GM21367 (cell line): ENCODE results near the gene CTDP1.

Experiments
- ATAC-seq: cut with Tn5 transposase; IDR thresholded peaks from one replicate; pipeline ENCODE4 v1.9.1; 2021; ENCODE audit not compliant: unreplicated experiment

Gene CTDP1

DNA sequence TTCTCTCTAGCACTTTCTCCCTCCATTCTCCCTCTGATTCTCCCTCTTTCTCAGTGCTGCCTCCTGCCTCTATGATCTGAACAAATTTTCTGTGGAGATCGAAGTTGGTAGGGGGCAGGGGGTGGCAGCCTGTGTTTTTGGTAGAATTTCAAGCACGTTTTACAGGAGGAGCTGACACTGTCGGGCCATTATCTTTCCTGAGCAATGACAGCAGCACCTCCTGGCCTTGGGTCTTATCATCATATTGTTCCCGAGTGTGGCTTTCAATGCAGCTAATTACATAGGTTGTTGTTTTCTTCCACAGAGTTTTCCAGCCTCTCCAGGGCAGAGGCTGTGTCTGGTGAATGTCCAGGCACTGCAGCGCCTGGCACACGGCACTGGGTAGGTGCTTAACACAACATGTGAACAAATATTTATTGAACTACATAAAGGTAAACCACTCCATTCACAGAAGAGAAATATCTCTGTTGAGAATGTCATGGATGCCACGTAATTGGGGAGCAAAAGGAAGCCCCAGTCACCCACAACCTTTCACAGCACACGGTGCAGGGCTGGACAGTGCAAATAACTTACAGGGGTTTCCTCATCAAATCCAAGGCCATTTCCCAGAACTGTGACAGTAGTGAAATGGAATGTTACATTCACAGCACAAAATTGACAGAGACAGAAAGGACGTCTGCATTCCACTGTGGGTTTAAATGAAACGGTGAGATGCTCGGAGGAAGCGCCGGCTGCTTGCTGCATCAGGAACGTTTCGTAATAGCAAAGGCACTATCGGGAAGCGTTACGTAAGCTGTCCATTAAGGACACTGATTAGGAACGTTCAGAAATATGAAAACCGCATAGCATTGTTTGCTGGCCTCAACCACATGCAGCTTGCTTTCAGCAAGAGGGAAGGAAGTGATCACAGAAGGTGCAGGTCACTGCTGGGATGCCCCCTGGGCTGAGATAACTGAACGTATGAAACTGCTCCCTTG lies 111.7 kb downstream of the CTDP1 start:
- no peak for ATAC-seq

GRCh38 chr18:79792096-79792987 lies 112.7 kb downstream of the CTDP1 start:
- no peak for ATAC-seq

- peak; percentile 58 for ATAC-seq
Observed at GRCh38 chr18:79792988-79793355, 113.4 kb downstream of the CTDP1 start.

- ATAC-seq: no peak
Observed at GRCh38 chr18:79794846-79795245, 115.2 kb downstream of the CTDP1 start.

DNA sequence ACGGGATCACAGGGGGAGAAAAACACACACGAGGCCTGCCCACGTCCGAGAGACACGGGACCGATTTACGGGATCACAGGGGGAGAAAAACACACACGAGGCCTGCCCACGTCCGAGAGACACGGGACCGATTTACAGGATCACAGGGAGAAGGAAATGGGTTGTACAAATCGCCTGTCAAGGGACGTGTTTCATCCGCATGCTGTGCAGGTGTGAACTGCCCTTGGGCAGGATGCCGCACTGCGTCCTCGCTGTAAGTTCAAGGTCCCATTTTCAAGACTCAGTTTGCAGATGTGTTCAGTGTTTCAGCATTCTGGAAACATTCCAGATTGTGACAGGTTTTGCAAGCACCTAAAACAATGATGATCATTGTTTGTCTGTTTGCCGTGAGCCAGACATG lies 115.8 kb downstream of the CTDP1 start:
- ATAC-seq: no peak

DNA sequence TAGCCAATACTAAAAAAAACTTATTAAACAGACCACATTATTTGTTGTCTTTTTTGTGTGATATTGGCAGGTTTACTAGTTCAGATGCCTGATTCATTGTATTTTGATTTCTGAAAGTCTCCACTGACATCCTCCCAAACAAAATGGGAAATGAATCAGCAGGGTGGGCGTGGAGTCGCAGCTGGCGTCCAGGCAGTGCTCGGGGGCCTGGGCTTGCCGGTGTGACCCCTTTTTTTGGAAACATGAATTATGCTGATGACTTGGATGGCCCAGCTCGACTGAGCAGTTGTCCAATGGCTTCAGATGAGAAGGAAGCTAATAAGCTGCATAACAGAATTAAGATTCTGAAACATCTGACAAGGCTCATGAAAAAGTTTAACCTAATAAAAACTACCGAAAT lies 116.4 kb downstream of the CTDP1 start:
- ATAC-seq: no peak

- ATAC-seq: no peak
Observed at GRCh38 chr18:79796531-79797405, 117.2 kb downstream of the CTDP1 start.

DNA sequence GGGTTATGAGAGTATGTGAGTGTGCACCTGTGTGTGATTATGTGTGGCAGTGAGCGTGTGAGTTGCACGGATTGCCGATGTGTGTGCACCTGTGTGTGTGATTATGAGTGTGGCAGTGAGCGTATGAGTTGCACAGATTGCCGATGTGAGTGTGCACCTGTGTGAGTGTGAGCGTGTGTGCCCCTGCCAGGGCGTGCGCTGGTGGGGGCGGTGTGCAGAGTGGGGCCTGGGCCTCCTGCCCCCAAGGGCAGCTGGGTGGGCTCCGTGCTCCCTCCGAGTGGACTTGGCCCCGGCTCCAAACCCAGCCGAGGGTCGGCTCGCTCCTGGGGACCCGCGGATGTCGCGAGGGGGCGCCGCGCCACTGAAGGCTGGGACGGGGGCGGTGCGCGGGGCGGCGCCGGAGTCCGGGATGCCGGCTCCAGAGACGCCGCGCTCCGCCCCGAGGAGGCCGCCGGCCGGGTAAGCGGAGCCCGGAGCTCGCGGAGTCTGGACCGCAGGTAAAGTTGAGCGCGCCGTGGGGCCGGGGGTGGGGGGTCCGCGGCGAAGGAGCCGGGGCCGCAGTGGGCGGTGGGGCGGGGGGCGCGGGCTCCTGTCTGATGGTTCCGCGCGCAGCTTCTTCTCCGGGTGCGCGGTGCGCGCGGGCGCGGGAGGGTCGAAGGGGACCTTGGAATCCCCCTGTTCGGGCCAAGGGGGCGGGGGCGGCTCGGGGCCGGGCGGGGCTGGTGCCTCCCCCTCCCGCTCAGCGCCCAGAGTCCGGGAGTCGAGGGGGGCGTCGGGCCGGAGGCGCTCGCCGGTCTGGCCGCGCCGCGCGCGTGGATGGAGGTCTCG lies 118.1 kb downstream of the CTDP1 start, which contains the start of gene KCNG2:
Gene KCNG2, plus strand, starts transcription at position 421 of the 828 bp plus-strand sequence. CDS start 65,730 bp downstream, outside the sequence.
- ATAC-seq: no peak

DNA sequence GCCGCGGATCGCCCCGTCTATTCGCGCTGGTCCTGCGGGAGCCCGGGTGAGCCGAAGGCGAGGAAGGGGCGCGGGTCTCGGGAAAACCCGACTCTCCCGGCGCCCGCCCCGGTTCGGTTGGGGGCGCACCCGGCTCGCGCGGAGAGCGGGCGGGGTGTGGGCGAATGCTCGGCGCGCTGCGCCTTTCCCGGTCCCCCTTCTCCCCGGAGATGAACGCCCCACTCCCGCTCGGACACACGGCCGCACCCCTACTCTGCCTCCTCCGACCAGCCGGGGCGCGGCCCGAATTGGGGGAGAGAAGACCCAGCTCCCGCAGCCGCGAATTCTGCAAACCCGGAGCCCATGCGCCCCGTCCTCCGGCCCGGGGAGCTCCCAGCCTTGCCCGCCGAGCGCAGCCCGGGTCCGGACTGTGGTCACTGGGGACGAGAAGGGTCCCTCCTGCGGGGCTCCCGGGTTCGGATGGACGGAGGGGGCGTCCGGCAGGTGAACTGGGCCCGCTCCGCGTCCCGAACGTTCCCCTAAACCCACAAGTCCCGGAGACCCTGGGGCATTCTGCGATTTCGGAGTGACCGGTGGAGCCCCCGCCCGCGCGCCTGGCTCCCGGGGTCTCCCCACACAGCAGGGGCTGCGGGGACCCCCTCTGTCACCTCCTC lies 118.9 kb downstream of the CTDP1 start:
- no peak for ATAC-seq

DNA sequence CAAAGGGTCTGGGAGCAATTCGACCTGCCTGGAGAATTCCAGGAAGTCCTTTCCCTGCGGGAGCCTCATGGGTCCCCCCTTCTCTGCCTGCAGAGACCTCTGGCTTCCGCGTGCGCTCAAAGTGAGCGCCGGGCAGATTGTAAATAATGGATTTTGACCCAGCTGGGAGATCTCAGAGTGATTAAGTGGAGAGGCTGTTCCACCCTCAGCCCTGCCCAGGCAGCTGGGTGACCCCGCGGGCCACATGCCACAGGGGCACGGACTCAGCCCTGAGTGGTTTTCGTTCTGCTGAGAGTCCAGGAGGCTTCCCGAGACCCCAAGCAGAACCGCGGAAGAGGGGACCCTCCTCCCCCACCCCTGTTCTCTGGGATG lies 119.4 kb downstream of the CTDP1 start:
- ATAC-seq: no peak

DNA sequence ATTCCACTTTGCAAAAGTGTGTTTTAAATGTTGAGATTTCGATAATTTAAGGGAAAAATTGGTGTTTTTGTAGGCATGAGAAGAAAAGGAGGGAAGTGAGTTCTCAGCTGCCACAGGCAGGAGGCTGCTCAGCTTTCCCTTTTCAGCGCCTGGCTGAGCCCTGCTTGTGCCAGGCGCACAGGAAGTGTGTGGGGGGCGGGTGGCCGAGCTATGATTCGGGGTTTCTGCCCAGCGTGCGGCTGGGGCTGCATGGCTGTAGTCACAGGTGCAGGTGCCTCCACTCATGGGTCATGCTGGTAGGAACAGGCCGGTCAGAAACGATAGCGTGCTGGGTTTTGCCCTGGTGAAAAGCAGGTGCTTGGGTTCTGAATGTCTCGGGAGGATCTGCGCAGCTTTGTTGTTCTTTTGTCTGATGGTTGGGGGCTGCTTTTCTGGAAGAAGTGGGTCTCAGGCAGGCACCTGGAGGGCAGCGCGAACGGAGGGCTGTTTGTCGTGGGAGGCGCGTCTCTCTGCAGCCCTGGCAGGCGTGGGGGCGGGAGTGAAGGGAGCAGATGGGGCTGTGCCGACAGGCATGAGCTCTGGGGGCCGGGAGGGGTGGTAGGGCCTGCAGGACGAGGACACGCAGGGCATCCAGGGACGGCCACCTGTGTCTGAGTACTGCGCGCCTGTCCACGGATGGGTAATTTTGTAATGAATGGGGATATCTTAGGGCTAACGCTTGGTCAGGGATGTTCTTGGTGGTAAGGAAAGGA lies 120.2 kb downstream of the CTDP1 start:
- no peak for ATAC-seq

DNA sequence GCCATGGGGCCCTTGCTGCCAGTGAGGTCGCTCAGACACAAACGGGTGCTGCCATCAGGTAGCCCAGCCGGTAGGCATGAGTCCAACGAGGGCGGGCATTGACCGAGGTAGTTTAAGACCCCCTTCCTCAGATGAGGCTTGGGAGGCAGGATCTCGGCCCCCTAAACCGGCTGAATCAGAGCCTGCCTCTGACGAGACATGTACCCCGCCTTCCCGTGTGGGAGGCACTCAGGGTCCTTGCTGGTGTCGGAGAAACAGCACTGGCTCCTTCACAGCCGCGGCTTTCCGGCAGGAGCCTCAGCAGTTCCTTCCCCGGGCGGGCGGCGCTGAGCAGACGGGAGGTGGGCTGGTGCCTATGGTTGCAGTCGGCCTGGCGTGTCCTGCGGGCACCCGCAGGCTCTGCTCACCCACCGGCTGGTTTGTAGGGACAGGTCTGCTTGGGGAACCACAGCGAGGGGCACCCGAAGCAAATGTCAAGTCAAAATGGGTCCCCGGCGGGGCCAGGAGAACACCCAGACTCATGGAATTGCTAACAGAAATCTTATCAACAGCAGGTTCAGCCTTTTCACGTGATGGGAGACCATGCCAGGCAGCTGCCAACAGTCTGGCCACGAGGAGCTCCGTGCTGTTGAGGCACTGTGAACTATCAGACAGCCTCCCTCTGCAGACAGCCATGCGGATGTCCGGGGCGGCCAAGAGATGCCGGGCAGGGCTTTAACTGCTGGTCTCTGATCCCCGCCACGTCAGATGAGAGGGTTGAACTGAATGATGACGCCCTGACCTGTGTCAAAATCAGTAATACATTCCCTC lies 121.0 kb downstream of the CTDP1 start:
- no peak for ATAC-seq

DNA sequence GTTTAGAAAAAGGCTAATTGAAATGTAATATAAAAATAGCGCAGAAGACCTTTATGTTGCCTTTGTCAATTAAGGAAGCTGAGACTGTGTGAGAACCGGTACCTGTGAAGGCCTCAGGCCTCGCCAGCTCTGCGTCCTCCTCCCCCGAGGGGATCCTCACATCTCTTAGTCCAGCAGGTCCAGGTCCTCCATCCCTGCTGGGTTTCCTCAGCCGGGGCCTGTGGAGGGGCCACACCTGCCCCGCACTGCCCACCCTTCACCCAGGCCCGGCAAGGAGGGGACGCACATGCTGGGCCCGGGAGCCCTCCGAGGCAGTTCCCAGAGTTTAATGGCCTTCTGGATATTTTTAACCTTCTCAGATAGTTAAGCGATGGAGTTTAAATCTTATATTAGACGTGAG lies 121.6 kb downstream of the CTDP1 start:
- ATAC-seq: no peak

DNA sequence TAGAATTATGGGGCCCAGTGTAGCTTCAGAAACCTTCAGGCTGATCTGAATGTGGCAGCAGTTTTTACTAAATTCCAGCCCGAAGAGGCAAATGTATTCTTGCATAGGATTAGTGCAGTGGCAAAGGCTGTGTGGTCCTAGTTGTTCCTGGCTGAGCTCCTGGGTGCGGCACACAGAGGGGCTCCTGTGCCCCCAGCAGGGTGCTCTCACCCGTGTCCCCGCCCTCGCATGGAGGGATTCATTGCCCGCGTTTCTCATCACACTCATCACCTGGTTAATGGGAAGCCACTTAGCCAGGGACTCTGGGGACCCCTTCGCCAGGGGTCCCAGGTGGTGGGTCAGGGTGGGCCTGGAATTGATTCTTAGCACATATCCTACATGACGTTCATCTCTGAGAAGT lies 122.0 kb downstream of the CTDP1 start:
- no peak for ATAC-seq

GRCh38 chr18:79802298-79802697 lies 122.7 kb downstream of the CTDP1 start:
- ATAC-seq: no peak

DNA sequence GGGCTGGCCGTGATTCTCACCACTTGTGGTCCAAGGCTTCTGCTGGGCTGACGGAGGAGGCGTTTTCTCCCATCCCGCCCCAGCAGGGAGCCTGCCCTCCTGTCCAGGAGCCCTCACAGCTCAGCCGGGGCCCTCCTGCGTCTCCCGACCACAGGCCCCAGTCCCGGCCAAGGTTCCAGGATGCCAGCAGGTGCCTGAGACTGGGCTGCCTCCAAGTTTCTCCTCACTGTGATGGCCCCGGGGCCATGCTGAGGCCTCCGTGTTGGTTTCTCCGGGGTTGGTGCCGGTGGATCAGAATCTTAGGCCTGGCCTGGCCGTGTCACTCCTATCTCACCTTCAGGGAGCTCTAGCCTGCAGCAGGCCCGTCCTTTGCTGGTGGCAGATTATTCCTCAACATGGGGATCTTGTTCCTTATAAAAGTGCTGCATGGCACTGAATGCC lies 124.0 kb downstream of the CTDP1 start:
- ATAC-seq: no peak
